GM21717 (cell line): Measurements from ENCODE around the gene PLEKHA7.

Experiments
- ATAC-seq: cut with Tn5 transposase; IDR thresholded peaks from one replicate; pipeline ENCODE4 v1.9.1; 2021; ENCODE audit warnings: mild to moderate bottlenecking, moderate library complexity; ENCODE audit not compliant: unreplicated experiment

PLEKHA7 gene

GRCh38 chr11:16856022-16856471 lies 158.2 kb downstream of the PLEKHA7 start:
- no peak for ATAC-seq

GRCh38 chr11:16854979-16855378 lies 159.2 kb downstream of the PLEKHA7 start:
- ATAC-seq: no peak

- ATAC-seq: no peak
These were observed 160.4 kb downstream of the PLEKHA7 start for GRCh38 chr11:16853859-16854258.

GRCh38 chr11:16853266-16853665 lies 160.9 kb downstream of the PLEKHA7 start:
- no peak for ATAC-seq

- no peak for ATAC-seq
These were observed 167.9 kb downstream of the PLEKHA7 start for GRCh38 chr11:16846305-16846704.

GRCh38 chr11:16844268-16844771 lies 169.9 kb downstream of the PLEKHA7 start:
- ATAC-seq: no peak

GRCh38 chr11:16843294-16843693 lies 170.9 kb downstream of the PLEKHA7 start:
- ATAC-seq: no peak

GRCh38 chr11:16841984-16842383 lies 172.2 kb downstream of the PLEKHA7 start:
- ATAC-seq: no peak

GRCh38 chr11:16841481-16841880 lies 172.7 kb downstream of the PLEKHA7 start:
- no peak for ATAC-seq

GRCh38 chr11:16840951-16841350 lies 173.3 kb downstream of the PLEKHA7 start:
- ATAC-seq: no peak

- no peak for ATAC-seq
These were observed 174.4 kb downstream of the PLEKHA7 start for GRCh38 chr11:16839821-16840220.

GRCh38 chr11:16834384-16834783 lies 179.8 kb downstream of the PLEKHA7 start:
- no peak for ATAC-seq

GRCh38 chr11:16833026-16833425 lies 181.2 kb downstream of the PLEKHA7 start:
- ATAC-seq: no peak

- no peak for ATAC-seq
These were observed 182.0 kb downstream of the PLEKHA7 start for GRCh38 chr11:16832193-16832539.

GRCh38 chr11:16831316-16832192 lies 182.7 kb downstream of the PLEKHA7 start:
- ATAC-seq: no peak

GRCh38 chr11:16827139-16827538 lies 187.1 kb downstream of the PLEKHA7 start:
- ATAC-seq: no peak

GRCh38 chr11:16825968-16826367 lies 188.2 kb downstream of the PLEKHA7 start:
- ATAC-seq: no peak

- no peak for ATAC-seq
These were observed 189.1 kb downstream of the PLEKHA7 start for GRCh38 chr11:16825101-16825500.

GRCh38 chr11:16820324-16821092 lies 193.7 kb downstream of the PLEKHA7 start:
- peak; percentile 91 for ATAC-seq

- ATAC-seq: no peak
These were observed 195.9 kb downstream of the PLEKHA7 start for GRCh38 chr11:16818284-16818683.

- no peak for ATAC-seq
These were observed 196.9 kb downstream of the PLEKHA7 start for GRCh38 chr11:16817351-16817750.
